Inflammatory macrophage (primary cell): ENCODE data around the gene WFS1.

Source experiments
- DNase-seq, 2 donors: peaks; one replicate each; pipeline ENCODE4 v3.0.0-alpha.2; 2020 to 2022

Gene WFS1

DNA sequence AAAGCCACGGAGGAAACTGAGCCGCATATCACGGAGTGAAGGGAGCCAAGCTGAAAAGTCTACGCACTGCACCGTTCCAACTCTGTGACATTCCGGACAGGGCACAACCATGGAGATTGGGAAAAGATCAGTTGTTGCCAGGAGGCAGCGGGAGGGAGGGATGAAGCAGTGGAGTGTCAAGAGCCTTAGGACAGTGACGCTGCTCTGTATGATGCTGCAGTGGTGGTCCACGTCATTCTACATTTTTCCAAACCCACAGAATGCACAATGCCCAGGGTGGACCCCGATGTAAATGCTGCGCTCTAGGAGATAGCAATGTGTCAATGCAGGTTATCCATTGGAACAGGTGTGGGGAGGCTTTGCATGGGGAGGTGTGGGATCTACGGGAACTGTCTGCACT is 7.5 kb upstream of the WFS1 start:
- no peak for DNase-seq

DNA sequence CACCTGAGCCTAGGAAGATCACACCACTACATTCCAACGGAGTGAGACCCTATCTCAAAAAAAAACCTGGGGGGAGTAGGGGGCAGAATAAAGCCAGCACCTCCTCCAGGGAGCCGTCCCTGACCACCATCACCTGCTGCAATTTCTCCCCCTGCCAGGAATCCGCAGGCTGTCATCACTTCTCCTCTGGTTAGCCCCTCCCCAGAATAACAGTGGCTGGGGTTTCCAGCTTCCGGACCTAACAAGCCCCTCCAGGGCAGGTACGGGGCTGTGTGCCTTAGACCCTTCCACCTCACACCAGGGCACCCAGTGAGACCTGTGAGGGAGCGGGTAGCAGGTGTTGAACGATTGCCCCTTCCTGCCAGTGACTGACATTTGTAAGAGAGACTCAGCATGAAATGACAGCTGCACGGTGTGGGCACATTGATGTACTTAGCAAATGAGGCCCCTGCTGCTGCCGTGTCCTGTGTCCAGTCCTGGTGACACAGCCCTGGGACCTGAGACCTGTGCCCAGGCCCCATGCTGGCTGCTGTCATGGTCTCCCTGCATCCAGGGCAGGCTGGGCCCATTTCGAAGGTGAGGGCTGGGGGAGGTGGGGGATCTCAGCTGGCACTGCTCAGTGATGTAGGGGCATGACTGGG is 6.7 kb upstream of the WFS1 start:
- no peak for DNase-seq

DNA sequence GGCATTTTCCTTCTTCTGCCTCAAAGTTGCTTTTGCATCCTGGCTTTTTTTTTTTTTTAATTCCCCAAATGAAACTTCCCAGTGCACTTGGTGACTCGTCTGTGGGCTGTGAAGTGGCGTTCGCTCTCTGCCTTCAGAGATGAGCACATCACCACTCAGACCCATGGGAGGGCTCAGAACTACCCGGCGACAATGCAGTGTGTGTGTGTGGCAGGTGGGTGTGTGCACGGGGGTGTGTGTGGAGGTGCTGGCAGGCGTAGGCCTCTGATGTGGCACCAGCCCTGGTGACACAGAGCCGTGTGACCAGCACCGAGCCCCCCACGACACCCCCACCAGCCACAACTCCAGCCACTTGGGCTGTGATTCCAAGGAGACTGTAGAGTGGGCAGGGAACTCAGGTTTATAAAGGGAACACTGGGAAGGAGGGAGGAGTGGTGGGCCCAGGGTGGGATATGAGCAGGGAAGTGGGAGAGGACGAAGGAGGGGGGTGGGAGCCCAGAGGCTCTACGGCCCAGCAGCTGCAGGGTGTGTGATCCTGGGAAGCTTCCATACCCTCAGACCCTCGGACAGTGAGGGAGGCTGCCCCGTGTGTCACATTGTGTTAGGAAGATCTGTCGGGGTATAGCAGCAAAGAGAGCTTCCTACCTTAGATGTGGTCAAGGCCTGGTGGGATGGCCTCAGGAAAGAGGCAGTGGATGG is 6.0 kb upstream of the WFS1 start:
- DNase-seq: peak; percentile 27 to 75

DNA sequence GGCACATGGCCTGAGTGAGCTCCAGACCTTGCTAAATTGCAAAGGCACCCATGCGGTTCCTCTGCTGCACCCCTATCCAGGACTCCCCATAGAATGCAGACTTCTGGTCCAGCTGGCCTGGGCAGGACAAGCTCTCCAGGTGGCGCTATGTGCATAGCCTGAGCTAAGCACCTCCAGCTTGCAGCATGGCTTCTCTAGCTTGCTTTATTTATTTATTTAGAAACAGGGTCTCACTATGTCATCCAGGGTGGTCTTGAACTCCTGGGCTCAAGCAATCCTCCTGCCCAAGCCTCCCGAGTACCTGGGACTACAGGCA is 5.5 kb upstream of the WFS1 start:
- peak; percentile 14 to 58 for DNase-seq

DNA sequence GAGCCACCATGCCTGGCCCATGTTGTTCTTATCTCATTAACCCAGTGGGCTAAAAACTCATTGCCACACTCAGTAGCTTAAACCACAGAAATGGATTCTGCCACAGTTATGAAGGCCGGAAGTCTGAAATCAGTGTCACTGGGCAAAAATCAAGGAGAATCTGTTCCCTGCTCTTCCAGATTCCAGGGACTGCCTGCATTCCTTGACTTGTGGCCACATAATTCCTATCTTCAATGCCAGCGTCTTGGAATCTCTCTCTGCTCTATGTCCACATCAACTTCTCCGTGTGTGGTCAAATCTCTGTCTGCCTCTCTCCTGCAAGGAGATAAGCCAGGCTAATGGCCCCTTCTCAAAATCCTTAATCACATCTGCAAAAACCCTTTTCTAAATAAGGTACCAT is 4.1 kb upstream of the WFS1 start:
- no peak for DNase-seq

DNA sequence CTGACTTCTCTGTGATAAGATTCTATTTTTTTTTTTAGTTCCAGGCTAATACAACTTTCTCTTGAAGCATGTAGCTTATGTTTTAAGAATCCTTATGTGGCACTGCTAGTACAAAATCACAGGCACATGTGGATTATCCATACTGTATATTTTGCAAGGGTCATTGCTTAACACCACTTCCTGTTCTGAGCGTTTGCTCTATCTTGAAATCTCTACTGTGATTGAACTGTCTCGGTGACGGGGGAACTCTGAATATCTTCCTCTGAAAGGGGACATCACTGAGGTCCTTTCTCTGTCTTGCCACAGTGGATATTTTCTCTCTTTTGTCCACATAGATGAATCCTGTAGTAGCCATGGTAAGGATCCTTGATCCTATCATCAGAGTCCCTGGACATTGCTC is 2.1 kb upstream of the WFS1 start:
- peak; percentile 81 to 85 for DNase-seq

DNA sequence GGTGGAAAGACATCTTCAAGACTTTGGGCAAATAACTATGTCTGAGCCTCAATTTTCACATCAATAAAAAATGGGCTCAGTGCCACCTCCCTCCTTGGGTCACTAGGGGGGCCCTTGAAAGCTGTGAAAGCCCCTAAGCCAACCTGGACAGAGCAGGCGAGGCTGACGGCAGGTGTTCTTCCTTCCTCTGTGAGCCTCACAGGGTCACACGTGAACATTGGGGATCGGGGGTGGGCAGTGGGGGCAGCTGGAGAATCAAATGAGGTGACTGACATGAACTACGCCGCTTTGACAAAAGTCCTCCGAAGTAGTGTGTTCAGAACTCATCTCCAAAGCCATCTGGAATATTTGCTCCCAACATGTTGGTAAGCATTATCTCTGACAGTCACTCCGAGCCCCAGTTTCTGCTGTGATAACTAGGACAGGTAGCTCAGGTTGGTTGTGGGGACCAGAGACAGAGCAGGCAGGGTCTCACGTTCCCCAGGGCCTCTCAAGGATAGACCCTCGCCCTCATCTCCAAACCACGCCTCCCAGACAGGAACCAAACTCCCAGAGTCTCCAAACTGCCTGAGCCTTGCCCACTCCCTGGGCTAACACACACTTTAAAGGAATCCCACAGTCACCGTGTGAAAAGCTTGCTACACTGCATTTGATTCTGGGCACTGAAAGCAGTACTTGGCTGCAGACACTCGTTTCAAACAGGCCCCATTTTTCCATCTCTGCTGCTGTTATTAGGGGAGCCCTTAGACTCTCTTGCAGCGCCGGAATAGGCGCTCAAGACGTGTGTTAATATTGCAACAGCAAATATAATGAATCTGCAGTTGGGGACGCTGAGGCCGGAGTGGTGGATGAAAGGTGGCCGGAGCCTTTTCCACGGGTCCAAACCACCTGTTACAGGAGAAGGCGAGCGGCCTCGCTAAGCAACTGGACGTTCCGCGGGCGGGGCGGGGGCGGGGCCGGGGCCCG is 717 bp upstream of the WFS1 start:
- no peak for DNase-seq

DNA sequence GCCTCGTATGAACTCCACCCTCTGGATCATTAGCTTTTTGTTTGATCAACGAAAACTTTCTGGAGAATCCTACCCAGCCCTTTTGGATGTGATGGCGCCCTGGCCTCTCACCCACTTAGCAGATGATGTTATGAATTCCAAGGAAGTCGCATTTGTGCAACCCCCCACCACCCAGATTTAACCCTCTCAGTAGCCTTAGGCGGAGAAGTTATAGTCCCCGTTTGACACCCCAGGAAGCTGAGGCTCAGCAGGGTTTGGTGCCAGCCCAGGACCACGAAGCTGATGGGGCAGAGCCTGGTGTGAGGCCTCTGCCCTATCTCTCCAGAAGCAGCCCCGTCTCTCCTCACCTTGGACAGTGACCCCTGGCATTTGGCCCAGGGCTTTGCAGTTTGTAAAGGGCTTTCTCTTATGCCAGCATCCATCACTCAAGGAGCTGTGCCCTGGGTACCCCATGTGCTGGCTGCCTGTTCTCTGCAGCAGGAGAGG is 1.0 kb downstream of the WFS1 start:
- no peak for DNase-seq

DNA sequence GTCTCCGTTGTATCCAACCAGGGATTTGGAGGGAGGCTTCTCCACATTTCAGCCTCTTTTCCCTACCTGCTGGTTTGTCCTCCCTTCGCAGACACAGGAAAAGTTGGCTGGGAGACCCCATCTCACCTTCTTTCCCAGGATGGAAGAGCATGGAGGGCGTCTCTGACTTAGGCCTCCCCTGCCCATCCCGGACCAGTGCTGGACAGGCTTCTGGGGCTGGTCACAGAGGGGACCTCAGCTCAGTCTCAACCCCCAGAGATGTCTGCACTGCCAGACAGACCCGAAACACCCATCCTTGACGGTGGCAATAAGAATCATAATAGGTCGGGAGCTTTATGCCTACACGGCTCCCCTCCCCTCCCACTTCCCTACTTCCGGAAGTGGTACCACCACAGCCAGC is 1.6 kb downstream of the WFS1 start:
- no peak for DNase-seq

DNA sequence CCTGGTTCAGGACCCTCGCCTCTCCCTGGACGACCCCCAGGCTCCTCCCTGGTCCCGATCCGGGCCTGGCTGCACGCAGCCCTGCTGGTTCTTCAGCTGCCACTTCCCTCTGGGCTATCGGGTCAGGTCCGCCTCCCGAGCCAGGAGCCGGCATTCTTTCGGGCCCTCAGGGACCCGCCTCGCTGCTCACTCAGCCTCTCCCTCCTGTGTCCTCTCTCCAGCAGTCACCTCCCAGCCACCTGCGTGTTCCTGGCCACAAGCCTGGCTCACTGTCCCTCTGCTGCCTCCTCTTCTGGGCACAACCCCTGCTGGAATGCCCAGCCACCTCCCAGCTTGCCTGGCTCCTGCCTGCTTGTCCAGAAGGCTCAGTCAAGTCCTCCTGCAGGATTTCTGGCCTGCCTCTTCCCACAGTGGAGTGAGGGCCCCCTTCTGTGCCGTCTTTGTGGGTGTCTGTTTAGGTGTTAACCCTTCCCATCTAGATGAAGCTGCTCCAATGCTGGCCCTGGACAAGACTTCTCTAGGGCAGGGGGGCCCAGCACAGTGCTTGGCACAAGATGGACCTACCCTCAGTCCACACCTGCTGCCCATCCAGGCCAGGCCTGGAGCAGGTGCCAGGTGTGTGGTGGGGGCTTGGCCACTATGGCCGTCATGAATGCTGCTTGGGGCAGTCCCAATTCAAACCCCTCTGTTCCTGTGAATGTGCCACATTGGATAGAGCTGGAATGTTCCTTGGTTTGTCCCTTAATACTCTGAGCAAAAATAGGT is 2.2 kb downstream of the WFS1 start:
- DNase-seq: no peak

DNA sequence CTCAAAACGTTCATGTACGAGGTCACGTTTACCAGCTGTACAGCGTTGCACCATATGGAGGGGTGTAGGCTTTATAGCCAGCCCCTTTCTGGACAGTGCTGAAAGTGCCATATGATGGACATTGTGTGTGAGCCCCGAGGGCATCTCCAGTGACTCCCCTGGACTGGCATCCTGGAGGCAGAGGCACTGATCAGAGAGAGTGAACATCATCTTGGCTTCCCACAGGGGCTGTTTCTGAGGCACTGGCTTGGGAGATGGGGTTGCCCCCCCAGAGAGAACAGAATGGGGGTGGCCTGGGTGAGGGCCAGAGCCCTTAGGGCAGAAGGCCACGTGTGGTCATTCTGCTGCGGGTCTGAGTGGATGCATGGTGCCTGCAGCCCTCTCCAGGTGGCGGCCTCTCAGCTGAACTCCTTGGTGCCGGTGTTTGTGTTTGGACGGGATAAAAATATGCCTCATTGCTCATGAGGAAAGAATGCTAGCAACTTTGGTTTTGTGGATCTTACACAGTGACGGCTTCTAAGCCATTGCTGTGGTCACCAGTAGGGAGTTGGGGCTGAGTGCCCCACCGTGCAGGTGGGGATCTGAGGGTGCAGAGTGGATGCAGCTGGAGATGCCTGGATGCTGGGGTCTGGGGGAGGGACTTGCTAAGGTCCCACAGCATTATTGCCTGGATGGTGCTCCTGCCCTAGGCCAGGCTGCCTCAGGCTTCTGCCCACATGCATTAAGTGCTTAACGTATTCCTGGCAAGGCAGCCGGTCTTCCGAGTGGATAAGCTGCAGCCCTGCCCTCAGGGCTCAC is 3.4 kb downstream of the WFS1 start:
- DNase-seq: no peak

DNA sequence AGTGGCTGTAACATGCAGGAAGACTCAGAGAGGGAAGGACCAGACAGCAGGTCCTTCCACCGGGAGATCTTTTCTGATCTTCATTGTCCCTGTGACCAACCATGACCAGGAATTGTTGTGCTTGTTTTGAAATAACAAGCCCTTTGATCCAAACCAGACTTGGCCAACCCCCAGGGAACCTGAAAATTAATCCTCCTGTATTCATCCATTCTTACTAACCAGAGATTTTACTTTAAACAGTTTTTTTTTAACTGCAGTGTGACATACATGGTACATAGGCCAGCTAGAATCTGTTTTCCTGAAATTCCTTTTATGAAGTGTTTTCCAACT is 4.0 kb downstream of the WFS1 start:
- DNase-seq: no peak

DNA sequence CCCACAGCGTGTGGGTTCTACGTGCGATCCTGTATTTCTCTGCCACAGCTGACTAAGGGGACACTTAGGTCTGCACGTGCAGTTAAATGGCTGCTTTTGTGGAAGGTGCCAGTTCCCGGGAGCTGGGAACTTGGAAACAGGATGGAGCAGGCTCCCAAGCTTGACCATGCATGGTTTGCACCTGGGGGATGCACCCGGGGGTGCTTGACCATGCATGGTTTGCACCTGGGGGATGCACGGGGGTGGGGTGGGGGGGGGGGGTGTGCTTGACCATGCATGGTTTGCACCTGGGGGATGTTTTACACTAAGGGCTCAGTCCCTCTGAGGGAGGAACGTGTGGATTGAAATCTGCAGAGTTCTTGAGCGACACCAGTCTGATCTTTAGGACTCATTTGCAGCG is 5.7 kb downstream of the WFS1 start:
- no peak for DNase-seq

DNA sequence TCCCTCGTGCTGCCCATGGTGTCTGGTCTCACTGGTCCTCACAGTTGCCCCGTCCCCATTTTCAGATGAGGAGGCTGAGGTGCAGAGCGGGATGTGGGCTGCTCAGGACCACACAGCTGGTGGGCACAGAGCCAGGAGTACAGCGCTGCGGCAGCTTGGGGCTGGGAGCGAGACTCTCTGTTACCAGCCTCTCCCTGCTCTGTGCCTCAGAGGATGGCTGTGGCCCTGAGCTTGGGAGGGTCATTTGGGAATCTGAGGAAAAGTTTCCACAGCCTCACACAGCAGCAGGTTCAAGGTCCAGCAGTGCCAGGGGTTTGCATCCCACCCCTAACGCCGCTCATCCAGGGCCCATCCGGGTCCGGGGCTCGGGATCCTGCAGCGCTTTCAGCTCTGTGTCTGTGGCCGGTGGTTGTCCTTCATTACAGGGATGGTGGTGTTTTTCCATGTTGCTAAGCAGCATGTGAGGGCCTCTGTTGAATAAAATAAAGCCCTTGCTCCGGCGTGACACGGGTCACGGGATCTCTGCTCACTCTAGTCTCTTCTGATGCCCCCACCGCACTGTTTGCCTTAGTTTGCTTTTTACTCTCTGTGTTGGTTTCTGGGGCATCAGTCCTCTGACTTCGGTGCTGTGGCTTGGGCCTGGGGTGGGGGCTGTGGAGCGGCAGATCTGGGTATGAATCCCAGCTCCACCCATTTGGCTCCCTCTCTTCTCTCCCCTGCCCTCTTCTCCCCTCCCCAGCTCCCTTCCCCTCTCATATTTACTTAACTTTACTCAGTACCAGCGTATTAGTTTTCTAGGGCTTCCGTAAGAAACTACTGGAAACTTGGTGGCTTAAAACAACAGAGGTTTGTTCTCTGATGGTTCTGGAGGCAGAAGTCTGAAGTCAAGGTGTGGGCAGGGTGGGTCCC is 6.5 kb downstream of the WFS1 start:
- no peak for DNase-seq

DNA sequence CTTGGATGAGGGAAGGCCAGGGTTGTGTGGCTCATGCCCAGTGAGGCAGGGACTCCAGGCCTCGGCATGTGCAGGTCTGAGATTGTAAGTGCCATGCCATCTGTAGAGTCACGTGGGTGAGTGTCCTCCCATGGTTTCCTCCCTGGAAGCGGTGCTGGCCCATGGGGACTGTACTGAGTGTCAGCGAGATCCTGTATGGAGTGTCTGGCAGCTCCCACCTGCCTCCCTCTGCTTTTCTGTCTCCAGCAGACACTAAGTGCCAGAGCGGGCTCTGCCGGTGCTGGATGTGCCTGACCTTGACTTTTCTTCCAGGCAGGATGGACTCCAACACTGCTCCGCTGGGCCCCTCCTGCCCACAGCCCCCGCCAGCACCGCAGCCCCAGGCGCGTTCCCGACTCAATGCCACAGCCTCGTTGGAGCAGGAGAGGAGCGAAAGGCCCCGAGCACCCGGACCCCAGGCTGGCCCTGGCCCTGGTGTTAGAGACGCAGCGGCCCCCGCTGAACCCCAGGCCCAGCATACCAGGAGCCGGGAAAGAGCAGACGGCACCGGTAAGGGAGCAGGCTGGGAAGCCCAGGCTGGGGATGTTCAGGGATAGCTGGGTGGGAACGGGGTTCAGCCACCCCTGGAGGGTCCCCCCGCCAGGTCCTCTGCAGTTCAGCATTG is 7.6 kb downstream of the WFS1 start:
- DNase-seq: no peak

DNA sequence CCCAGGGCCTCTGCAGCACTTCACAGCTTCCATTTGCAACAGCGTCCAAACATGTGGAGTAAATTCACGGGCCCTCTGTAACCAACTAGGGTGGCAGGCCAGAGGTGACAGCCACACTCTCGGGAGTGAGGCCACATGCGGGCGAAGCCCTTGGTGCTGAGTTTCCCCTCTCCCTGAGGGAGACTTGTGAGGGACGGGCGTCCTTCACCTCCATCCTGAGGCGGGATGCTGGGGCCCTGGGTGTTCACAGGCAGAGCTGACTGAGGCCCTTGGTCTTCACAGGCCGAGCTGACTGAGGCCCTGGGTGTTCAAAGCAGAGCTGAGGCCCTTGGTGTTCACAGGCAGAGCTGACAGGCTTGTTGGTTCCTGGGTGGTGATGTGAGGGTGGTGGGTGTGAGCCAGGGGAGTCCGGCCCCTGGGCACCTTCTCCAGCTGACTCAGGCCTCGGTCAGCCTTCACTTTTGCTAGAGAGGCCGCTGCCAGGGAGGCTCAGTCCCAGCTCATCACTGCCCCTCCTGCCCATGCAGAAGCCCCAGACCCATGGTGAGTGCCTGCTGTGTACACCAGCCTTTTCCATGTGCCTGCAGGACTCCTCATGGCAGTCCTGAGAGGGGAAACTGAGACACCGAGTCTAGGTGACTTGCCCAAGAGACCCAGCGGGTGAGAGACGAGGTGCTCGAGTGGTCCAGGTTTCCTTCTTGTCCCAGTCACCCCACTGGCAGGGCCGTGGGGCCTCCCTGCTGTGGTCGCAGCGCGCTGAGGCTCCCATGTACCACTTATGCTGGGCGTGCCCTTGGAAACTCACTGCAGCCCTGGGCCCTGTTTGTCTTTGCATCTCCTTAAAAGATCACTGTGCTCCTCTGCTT is 8.5 kb downstream of the WFS1 start:
- no peak for DNase-seq

DNA sequence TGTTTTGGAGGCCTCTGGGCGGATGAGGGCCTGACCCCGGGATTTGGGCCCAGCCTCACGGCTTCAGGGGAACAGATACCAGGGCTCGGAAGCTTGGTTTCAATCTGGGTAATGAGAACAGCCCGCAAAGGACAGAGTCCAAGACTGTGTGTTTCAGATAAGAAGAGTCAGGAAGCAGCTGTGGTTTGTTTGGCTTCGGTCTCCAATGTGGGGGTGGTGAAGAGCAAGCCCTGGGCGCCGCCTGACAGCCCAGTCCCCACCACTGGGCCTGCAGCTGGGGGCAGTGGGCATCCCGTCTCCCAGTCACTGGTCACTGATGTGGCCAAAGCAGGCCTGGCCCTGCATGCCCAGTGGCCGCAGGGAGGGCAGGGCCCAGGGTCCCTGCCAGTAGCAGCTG is 9.1 kb downstream of the WFS1 start:
- DNase-seq: no peak

DNA sequence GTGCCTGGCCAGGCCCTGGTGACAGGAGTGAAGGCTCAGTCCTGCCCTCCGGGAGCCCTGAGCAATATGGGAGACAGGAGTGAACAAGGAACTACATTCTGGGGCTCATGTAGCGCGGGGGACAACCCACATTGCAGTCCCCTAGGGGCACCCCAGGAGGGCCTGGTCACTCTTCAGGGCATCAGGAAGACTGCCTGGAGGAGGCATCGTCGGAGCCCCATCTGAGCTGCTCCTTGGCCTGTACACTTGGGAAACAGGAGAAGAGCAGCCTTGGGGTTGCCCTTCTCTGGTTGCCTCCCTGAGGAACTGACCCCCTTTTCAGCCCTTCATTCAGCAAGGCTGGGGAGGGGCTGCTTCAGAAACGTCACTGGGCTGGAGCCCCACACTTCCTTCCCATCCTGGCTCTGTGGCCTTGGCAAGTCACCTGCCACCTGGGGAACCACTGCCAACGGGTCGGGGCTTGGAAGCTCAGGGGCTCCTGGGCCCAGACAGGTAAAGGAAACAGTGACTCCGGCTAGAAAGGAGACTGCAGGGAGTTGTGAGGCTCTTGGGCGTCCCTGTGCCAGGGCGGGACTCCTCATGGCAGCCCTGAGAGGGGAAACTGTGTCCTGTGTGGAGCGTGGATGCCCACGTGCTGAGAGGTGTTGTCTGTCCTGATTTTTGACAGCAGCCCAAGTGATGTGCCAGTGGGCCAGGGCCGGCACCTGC is 10.1 kb downstream of the WFS1 start:
- DNase-seq: no peak
